A673 (cell line): ENCODE data around the gene SIDT2. TPM values are rescaled to one million over a fixed set of nuclear protein-coding genes. Genes with fewer than 3 reads are reported as not detected.

Experiments
- BruUV-seq: library from RNA; stranded (reverse); fragments of 400-500 nt; replicated peaks from 2 replicates; lab custom pipeline; 2021; lab: Mats Ljungman, UMichigan
- CTCF ChIA-PET: fragments of 300-600 bp; sonication (Branson Sonifier 250); formaldehyde crosslinking; loops from one replicate; lab custom pipeline; 2022; ENCODE audit warnings: antibody characterized with exemption; lab: Charles Lee
- POLR2A ChIA-PET: fragments of 300-600 bp; sonication (Branson Sonifier 250); formaldehyde crosslinking; loops from one replicate; lab custom pipeline; 2022; ENCODE audit warnings: antibody characterized with exemption; ENCODE audit not compliant: low non-redundant PET; lab: Charles Lee
- DNase-seq: peaks from one replicate; pipeline ENCODE4 v3.0.0-alpha.2; 2015; ENCODE audit warnings: low spot score
- H3K27ac ChIP-seq: fragments of 200-600 bp; sonication (generic); 2 replicates; pipeline ENCODE4 v1.5.1; 2016; ENCODE audit warnings: mixed run types, low read depth, mild to moderate bottlenecking, mixed read lengths, antibody characterized with exemption, low read length; ENCODE audit not compliant: poor library complexity, severe bottlenecking
- H3K27me3 ChIP-seq: fragments of 200-600 bp; sonication (generic); replicated peaks from 2 replicates; pipeline ENCODE4 v1.6.1; 2017; ENCODE audit warnings: mixed run types, low read depth, mild to moderate bottlenecking, mixed read lengths, antibody characterized with exemption, low read length; ENCODE audit not compliant: insufficient read depth, poor library complexity
- H3K36me3 ChIP-seq: fragments of 200-600 bp; sonication (generic); 2 replicates; pipeline ENCODE4 v1.6.1; 2016; ENCODE audit warnings: mixed run types, mild to moderate bottlenecking, mixed read lengths, antibody characterized with exemption, low read length; ENCODE audit not compliant: insufficient read depth, poor library complexity, severe bottlenecking
- H3K4me1 ChIP-seq: fragments of 200-600 bp; sonication (generic); 2 replicates; pipeline ENCODE4 v1.6.1; 2017; ENCODE audit warnings: mixed run types, mild to moderate bottlenecking, mixed read lengths, antibody characterized with exemption, low read length; ENCODE audit not compliant: insufficient read depth, poor library complexity, severe bottlenecking
- H3K4me3 ChIP-seq: fragments of 200-600 bp; sonication (generic); 2 replicates; pipeline ENCODE4 v1.5.1; 2016; ENCODE audit warnings: low read depth, mixed run types, mild to moderate bottlenecking, mixed read lengths, low read length; ENCODE audit not compliant: poor library complexity, severe bottlenecking
- H3K9me3 ChIP-seq: fragments of 200-600 bp; sonication (generic); 2 replicates; pipeline ENCODE4 v1.6.1; 2016; ENCODE audit warnings: mixed run types, low read depth, mild to moderate bottlenecking, mixed read lengths, antibody characterized with exemption, low read length; ENCODE audit not compliant: poor library complexity, severe bottlenecking
- EZH2 ChIP-seq: fragments of 200-600 bp; sonication (generic); IDR thresholded peaks from 2 replicates; pipeline ENCODE4 v1.6.1; 2017; ENCODE audit warnings: borderline replicate concordance, low read depth, mild to moderate bottlenecking, mixed read lengths, antibody characterized with exemption, low read length; ENCODE audit not compliant: poor library complexity, severe bottlenecking
- intact Hi-C: fragments of 100-400 bp; cut with micrococcal nuclease; formaldehyde crosslinking; loops from one replicate; pipeline ENCODE4 v1.10.0; 2022; ENCODE audit not compliant: unreplicated experiment
- total RNA-seq: library from RNA; stranded (reverse); gene quantifications from 2 replicates; pipeline ENCODE4 v1.2.3, GENCODE V29; 2021
- TF ChIP-seq, protein P1 (sequence below): fragments of 300-800, 200-600 bp; sonication (generic); conservative IDR thresholded peaks from 2 replicates; pipeline ENCODE4 v1.5.1; 2017; ENCODE audit warnings: low read depth, mild to moderate bottlenecking, antibody characterized with exemption, low read length, moderate library complexity, mixed read lengths

The SIDT2 gene
- total RNA-seq, 1 experiment from 2014 or later: 33.5 TPM

DNA sequence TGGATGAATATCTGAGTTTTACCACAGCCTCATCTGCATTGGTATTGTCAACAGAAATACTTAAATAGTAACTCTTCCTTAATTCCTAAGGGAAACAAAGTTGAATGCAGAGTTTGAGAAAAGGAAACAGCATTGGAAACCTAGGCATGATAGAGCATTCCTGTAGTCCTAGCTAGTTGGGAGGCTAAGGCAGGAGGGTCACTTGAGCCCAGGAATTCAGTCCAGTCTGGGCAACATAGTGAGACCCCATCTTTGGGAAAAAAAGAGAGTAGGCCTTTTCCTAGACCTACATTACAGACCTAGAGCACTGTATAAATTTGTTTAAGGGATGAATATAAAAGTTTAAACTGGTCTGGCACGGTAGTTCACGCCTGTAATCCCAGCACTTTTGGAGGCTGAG lies 21.0 kb upstream of the SIDT2 start:
- CTCF ChIA-PET: no interaction called here
- no peak overlapping the region for H3K27ac ChIP-seq
- no TSS peak for BruUV-seq
- H3K36me3 ChIP-seq: peaks cover 72% of the 10 kb centered on the region
- H3K4me3 ChIP-seq: no peak overlapping the region
- no peaks in the 10 kb centered on the region for H3K9me3 ChIP-seq
- no peaks in the 10 kb centered on the region for H3K4me1 ChIP-seq
- no peaks in the 10 kb centered on the region for H3K27me3 ChIP-seq
- intact Hi-C loops: no loop called here
- no peak for DNase-seq
- POLR2A ChIA-PET: no interaction called here
- TF ChIP-seq, protein P1, sequence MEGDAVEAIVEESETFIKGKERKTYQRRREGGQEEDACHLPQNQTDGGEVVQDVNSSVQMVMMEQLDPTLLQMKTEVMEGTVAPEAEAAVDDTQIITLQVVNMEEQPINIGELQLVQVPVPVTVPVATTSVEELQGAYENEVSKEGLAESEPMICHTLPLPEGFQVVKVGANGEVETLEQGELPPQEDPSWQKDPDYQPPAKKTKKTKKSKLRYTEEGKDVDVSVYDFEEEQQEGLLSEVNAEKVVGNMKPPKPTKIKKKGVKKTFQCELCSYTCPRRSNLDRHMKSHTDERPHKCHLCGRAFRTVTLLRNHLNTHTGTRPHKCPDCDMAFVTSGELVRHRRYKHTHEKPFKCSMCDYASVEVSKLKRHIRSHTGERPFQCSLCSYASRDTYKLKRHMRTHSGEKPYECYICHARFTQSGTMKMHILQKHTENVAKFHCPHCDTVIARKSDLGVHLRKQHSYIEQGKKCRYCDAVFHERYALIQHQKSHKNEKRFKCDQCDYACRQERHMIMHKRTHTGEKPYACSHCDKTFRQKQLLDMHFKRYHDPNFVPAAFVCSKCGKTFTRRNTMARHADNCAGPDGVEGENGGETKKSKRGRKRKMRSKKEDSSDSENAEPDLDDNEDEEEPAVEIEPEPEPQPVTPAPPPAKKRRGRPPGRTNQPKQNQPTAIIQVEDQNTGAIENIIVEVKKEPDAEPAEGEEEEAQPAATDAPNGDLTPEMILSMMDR: no peak
- no peak for TF ChIP-seq EZH2

DNA sequence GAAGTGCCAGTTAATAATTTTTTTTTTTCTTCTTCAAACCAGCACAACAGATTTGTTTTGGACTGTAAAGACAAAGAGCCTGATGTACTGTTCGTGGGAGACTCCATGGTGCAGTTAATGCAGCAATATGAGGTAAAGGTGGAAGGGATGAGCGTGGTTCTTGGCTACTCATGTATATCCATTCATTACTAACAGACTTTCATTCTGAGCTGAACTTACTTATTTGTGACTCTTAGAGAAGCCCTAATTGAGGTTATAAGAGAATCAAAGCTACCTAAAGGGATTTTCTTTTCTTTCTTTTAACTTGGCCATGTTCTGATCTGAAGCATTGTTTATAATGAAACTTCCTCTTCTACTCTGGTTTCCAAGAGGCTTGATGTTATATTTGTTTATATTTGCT lies 18.7 kb upstream of the SIDT2 start:
- Histone ChIP-seq H3K27ac (no peak overlapping the region), H3K4me3 (no peak overlapping the region), H3K36me3 (peaks cover 71% of the 10 kb centered on the region), H3K27me3 (no peaks in the 10 kb centered on the region), H3K4me1 (no peaks in the 10 kb centered on the region), H3K9me3 (no peaks in the 10 kb centered on the region)
- ChIA-PET POLR2A (no interaction called here), CTCF (no interaction called here)
- BruUV-seq: no TSS peak
- no peak for TF ChIP-seq EZH2
- TF ChIP-seq, protein P1: no peak
- no peak for DNase-seq
- intact Hi-C loops: no loop called here

DNA sequence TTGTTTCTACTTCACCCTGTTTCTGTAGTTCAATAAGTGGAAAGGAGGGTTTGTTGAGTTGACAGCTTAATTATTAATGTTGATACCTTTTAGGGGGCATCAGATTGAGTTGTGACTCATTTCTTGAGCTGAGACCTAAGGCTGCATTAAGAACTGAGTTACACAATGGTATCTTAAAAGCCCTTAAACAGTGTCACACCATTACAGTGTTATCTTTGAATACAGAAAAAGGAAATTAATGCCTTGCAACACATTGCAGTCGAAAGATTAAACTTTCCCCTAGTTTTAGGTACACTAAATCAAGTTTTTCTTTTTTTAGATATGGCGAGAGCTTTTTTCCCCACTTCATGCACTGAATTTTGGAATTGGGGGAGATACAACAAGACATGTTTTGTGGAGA lies 17.7 kb upstream of the SIDT2 start:
- BruUV-seq: no TSS peak
- intact Hi-C loops: no loop called here
- H3K4me1 ChIP-seq: no peaks in the 10 kb centered on the region
- no peak overlapping the region for H3K4me3 ChIP-seq
- H3K27ac ChIP-seq: no peak overlapping the region
- H3K27me3 ChIP-seq: no peaks in the 10 kb centered on the region
- ChIA-PET POLR2A (no interaction called here), CTCF (interaction anchor here (0.6 kb wide), 1 partner anchor 312 kb away, joined by 4 read pairs; no protein-coding TSS in a partner anchor)
- no peak for DNase-seq
- no peaks in the 10 kb centered on the region for H3K9me3 ChIP-seq
- peaks cover 69% of the 10 kb centered on the region for H3K36me3 ChIP-seq
- TF ChIP-seq EZH2: no peak
- TF ChIP-seq, protein P1: no peak
